Measurements from ENCODE around the gene CHST13. TPM values are rescaled to one million over a fixed set of nuclear protein-coding genes. Genes with fewer than 3 reads are reported as not detected.
A peak's percentile ranks its signal among the peaks of the same experiment; 100 is the strongest.

CHST13 gene
- total RNA-seq, 4 donors from 2014 or later: 0.19 to 0.69 (median 0.37) TPM

- peaks cover 0 to 8% (median 0%) of the 10 kb centered on the region in 4 donors for H3K27me3 ChIP-seq
- no peaks in the 10 kb centered on the region for H3K36me3 ChIP-seq
- DNase-seq (ENCODE audit: extremely low spot score): peak; percentile 91
- no peaks in the 10 kb centered on the region for H3K4me1 ChIP-seq
- TF ChIP-seq POLR2A (IDR thresholded peaks at IDR 0.05; ENCODE audit: low read depth) (no peak), POLR2AphosphoS5 (IDR thresholded peaks at IDR 0.05) (no peak), EP300 (IDR thresholded peaks at IDR 0.05) (no peak), CTCF (IDR thresholded peaks at IDR 0.05) (no peak)
- intact Hi-C loops (cut with DNase I): no loop called here
- no peak within 1 kb of the TSS for H3K4me3 ChIP-seq
- H3K27ac ChIP-seq (replicated peaks in 1 of 4): no peak within 1 kb of the TSS
- H3K9me3 ChIP-seq: peaks cover 0 to 22% (median 12%) of the 10 kb centered on the region in 4 donors
- WGBS: 81% methylated on average over 5 of the region's 9 CpGs
Measured at GRCh38 chr3:126558336-126559071, 34.5 kb downstream of the CHST13 start, which contains the start of gene C3orf22. TSS of gene C3orf22 (minus strand) at chr3:126558932. CDS start at chr3:126553390, 5,542 bp downstream.

GRCh38 chr3:126562737-126563276, 38.9 kb downstream of the CHST13 start:
- WGBS: 71% methylated on average over 2 of the region's 2 CpGs
- intact Hi-C loops (cut with DNase I): no loop called here
- no peaks in the 10 kb centered on the region for H3K4me1 ChIP-seq
- no peak overlapping the region for H3K27ac ChIP-seq (replicated peaks in 1 of 4)
- no peak overlapping the region for H3K4me3 ChIP-seq
- H3K27me3 ChIP-seq: peaks cover 0 to 16% (median 0%) of the 10 kb centered on the region in 4 donors
- no peak for TF ChIP-seq EP300 (IDR thresholded peaks at IDR 0.05)
- no peak for DNase-seq (ENCODE audit: extremely low spot score)
- no peaks in the 10 kb centered on the region for H3K36me3 ChIP-seq
- peaks cover 0 to 26% (median 13%) of the 10 kb centered on the region in 4 donors for H3K9me3 ChIP-seq

- Histone ChIP-seq H3K36me3 (no peaks in the 10 kb centered on the region), H3K4me3 (no peak overlapping the region), H3K9me3 (peaks cover 0 to 11% (median 4%) of the 10 kb centered on the region in 4 donors), H3K4me1 (no peaks in the 10 kb centered on the region), H3K27ac (replicated peaks in 1 of 4) (no peak overlapping the region), H3K27me3 (peaks cover 0 to 8% (median 0%) of the 10 kb centered on the region in 4 donors)
- peak; percentile 78 for DNase-seq (ENCODE audit: extremely low spot score)
- 70% methylated on average over 8 of the region's 10 CpGs for WGBS
- intact Hi-C loops (cut with DNase I): no loop called here
- TF ChIP-seq EP300 (IDR thresholded peaks at IDR 0.05): no peak
Measured at GRCh38 chr3:126567696-126568438, 43.9 kb downstream of the CHST13 start.

GRCh38 chr3:126568776-126569342, 44.9 kb downstream of the CHST13 start:
- H3K27ac ChIP-seq (replicated peaks in 1 of 4): no peak overlapping the region
- peak; percentile 87 for DNase-seq (ENCODE audit: extremely low spot score)
- TF ChIP-seq POLR2AphosphoS5 (IDR thresholded peaks at IDR 0.05) (no peak), EP300 (IDR thresholded peaks at IDR 0.05) (no peak), CTCF (IDR thresholded peaks at IDR 0.05) (no peak), POLR2A (IDR thresholded peaks at IDR 0.05; ENCODE audit: low read depth) (no peak)
- intact Hi-C loops (cut with DNase I): no loop called here
- peaks cover 0 to 8% (median 0%) of the 10 kb centered on the region in 4 donors for H3K27me3 ChIP-seq
- no peak overlapping the region for H3K4me3 ChIP-seq
- 39% methylated on average over 3 of the region's 3 CpGs for WGBS
- no peaks in the 10 kb centered on the region for H3K4me1 ChIP-seq
- no peaks in the 10 kb centered on the region for H3K36me3 ChIP-seq
- H3K9me3 ChIP-seq: peaks cover 0 to under 1% (median 0%) of the 10 kb centered on the region in 4 donors

DNA sequence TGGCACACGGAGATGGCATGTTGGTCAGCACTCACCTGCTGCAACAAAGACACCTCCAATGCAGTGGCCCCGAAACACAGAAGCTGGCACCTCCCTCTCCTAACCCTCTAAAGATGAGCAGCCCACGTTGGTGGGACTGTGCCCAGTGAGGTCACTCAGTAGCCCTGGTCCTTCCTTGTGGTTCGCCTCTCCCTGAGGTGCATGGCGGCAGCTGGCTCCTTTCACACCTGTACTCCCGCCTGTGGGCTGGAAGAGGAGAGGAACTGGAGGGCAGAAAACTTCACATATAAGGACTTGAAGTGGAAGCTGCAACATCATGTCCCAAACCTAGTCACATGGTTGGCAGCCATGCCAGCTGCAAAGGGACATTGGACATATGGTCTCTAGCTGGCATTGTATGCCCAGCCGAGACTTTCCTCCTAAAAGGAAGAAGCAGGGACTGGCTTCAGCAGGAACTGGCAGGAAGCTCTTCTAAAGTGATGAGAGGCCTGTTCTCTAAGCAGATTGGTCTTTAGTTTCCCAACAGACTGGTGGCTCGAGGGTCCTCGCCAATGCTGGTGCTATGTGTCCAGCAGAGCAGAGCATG, 45.5 kb downstream of the CHST13 start:
- H3K4me3 ChIP-seq: no peak overlapping the region
- 84% methylated on average over 7 of the region's 9 CpGs for WGBS
- H3K36me3 ChIP-seq: no peaks in the 10 kb centered on the region
- H3K9me3 ChIP-seq: no peaks in the 10 kb centered on the region
- DNase-seq (ENCODE audit: extremely low spot score): peak; percentile 60
- no peaks in the 10 kb centered on the region for H3K4me1 ChIP-seq
- H3K27me3 ChIP-seq: peaks cover 0 to 8% (median 0%) of the 10 kb centered on the region in 4 donors
- no peak overlapping the region for H3K27ac ChIP-seq (replicated peaks in 1 of 4)
- intact Hi-C loops (cut with DNase I): no loop called here
- TF ChIP-seq POLR2A (IDR thresholded peaks at IDR 0.05; ENCODE audit: low read depth): no peak
- TF ChIP-seq EP300 (IDR thresholded peaks at IDR 0.05): no peak
